A549 (cell line): ENCODE measurements around the gene DISC1. TPM values are rescaled to one million over a fixed set of nuclear protein-coding genes. Genes with fewer than 3 reads are reported as not detected.

Experiments used
- ATAC-seq, 2 experiments: fragments of 200-7000 bp in 1 of 2; fragments of >200 bp in 1 of 2; cut with Nextera tagmentation in 1 of 2; cut with Tn5 transposase in 1 of 2; 3 replicates each; pipeline versions ENCODE4 v1.8.0 to v1.9.1; 2018 to 2020; ENCODE audit warnings: mild to moderate bottlenecking in 1 of 2, moderate library complexity in 1 of 2
- CTCF ChIA-PET: fragments of 300-600 bp; sonication (Branson Sonifier 250); formaldehyde crosslinking; extraction: SDS; loops from one replicate; lab custom pipeline; 2021; ENCODE audit warnings: antibody characterized with exemption, inconsistent platforms; lab: Yijun Ruan, JAX
- POLR2A ChIA-PET: fragments of 350-600 bp; formaldehyde crosslinking; extraction: SDS; loops from one replicate; lab custom pipeline; 2021; ENCODE audit warnings: antibody characterized with exemption, inconsistent platforms; lab: Yijun Ruan, JAX
- DNase-seq, 2 experiments: peaks; one replicate each; pipeline versions ENCODE4 v3.0.0 to v3.0.0-alpha.2; 2011 to 2016; ENCODE audit warnings: low read depth in 1 of 2, low spot score in 1 of 2
- FAIRE-seq: peaks from 2 replicates; lab custom pipeline; 2011; peaks lifted over from hg19 to GRCh38; lab: Jason Lieb, UNC
- H3K27ac ChIP-seq, 2 experiments: fragments of >200 bp; sonication (Bioruptor Twin); formaldehyde crosslinking; 3 replicates each; pipeline ENCODE4 v1.5.1; 2016 to 2017
- H3K4me1 ChIP-seq: fragments of >200 bp; sonication (Bioruptor Twin); formaldehyde crosslinking; 3 replicates; pipeline ENCODE4 v1.6.1; 2016
- H3K4me2 ChIP-seq: fragments of >200 bp; sonication (Bioruptor Twin); formaldehyde crosslinking; 3 replicates; pipeline ENCODE4 v1.6.1; 2016
- H3K4me3 ChIP-seq: fragments of >200 bp; sonication (Bioruptor Twin); formaldehyde crosslinking; 3 replicates; pipeline ENCODE4 v1.5.1; 2016
- H3K9me3 ChIP-seq: fragments of >200 bp; sonication (Bioruptor Twin); formaldehyde crosslinking; 3 replicates; pipeline ENCODE4 v1.6.1; 2016
- BCL3 ChIP-seq: fragments of >200 bp; sonication (Bioruptor Twin); formaldehyde crosslinking; IDR thresholded peaks from 3 replicates; pipeline ENCODE4 v1.6.1; 2016
- BHLHE40 ChIP-seq: IDR thresholded peaks from 2 replicates; pipeline ENCODE4 v1.6.1; 2012; ENCODE audit warnings: low read depth, low read length, inconsistent platforms
- CEBPB ChIP-seq, 2 experiments: fragments of >200 bp in 1 of 2; sonication (Bioruptor Twin) in 1 of 2; formaldehyde crosslinking in 1 of 2; IDR thresholded peaks; 2 replicates each; pipeline ENCODE4 v1.6.1; 2012 to 2016
- CHD2 ChIP-seq: fragments of 150-350 bp; IDR thresholded peaks from 2 replicates; pipeline ENCODE4 v1.6.1; 2014; ENCODE audit warnings: low read length; ENCODE audit not compliant: partially characterized antibody
- EHF ChIP-seq: fragments of 250-450 bp; sonication (Bioruptor Pico); IDR thresholded peaks from 2 replicates; pipeline ENCODE4 v1.5.0; 2020; ENCODE audit warnings: mild to moderate bottlenecking
- EP300 ChIP-seq, 2 experiments: fragments of >200 bp; sonication (Bioruptor Twin); formaldehyde crosslinking; IDR thresholded peaks; 2 replicates in 1 of 2; 3 replicates in 1 of 2; pipeline ENCODE4 v1.6.1; 2016 to 2017
- ESRRA ChIP-seq: fragments of 150-350 bp; IDR thresholded peaks from 2 replicates; pipeline ENCODE4 v1.6.1; 2014; ENCODE audit warnings: mild to moderate bottlenecking, low read length, borderline replicate concordance
- FOSB ChIP-seq: fragments of 250-450 bp; sonication (Bioruptor Pico); IDR thresholded peaks from 2 replicates; pipeline ENCODE4 v1.5.0; 2020; ENCODE audit warnings: mild to moderate bottlenecking, moderate library complexity
- HDAC2 ChIP-seq: fragments of 200-600 bp; sonication (generic); IDR thresholded peaks from 2 replicates; pipeline ENCODE4 v1.6.1; 2016
- HEYL ChIP-seq: fragments of 250-450 bp; sonication (Bioruptor Pico); IDR thresholded peaks from 2 replicates; pipeline ENCODE4 v1.8.0; 2021; ENCODE audit warnings: mild to moderate bottlenecking, moderate library complexity
- HMGXB4 ChIP-seq: fragments of 250-450 bp; sonication (Bioruptor Pico); IDR thresholded peaks from 2 replicates; pipeline ENCODE4 v1.5.0; 2021; ENCODE audit warnings: mild to moderate bottlenecking, moderate library complexity, borderline replicate concordance
- HOXB13 ChIP-seq: fragments of 250-450 bp; sonication (Bioruptor Pico); IDR thresholded peaks from 2 replicates; pipeline ENCODE4 v1.5.0; 2020; ENCODE audit warnings: low read depth, mild to moderate bottlenecking, moderate library complexity
- HOXB5 ChIP-seq: fragments of 250-450 bp; sonication (Bioruptor Pico); IDR thresholded peaks from 2 replicates; pipeline ENCODE4 v1.5.0; 2020; ENCODE audit warnings: mild to moderate bottlenecking, moderate library complexity
- KDM1A ChIP-seq: fragments of 200-600 bp; sonication (generic); IDR thresholded peaks from 2 replicates; pipeline ENCODE4 v1.6.1; 2016; ENCODE audit warnings: low read depth, mild to moderate bottlenecking
- MAFK ChIP-seq: fragments of 450-650 bp; IDR thresholded peaks from 2 replicates; pipeline ENCODE4 v1.6.1; 2014; ENCODE audit not compliant: partially characterized antibody
- MAX ChIP-seq: IDR thresholded peaks from 2 replicates; pipeline ENCODE4 v1.6.1; 2012
- NPAS2 ChIP-seq: fragments of 250-450 bp; sonication (Bioruptor Pico); IDR thresholded peaks from 2 replicates; pipeline ENCODE4 v1.8.0; 2022; ENCODE audit warnings: mild to moderate bottlenecking, moderate library complexity, borderline replicate concordance
- NR3C1 ChIP-seq: fragments of >200 bp; sonication (Bioruptor Twin); formaldehyde crosslinking; IDR thresholded peaks from 3 replicates; pipeline ENCODE4 v1.6.1; 2017
- POLR2A ChIP-seq: IDR thresholded peaks from 2 replicates; pipeline ENCODE4 v1.6.1; 2012; ENCODE audit warnings: mild to moderate bottlenecking, low read length
- POLR2AphosphoS2 ChIP-seq: conservative IDR thresholded peaks from 2 replicates; pipeline ENCODE4 v1.6.1; 2012; ENCODE audit warnings: low read length, improper control_type of control experiment, inconsistent platforms
- RAD21 ChIP-seq, 2 experiments: fragments of >200 bp in 1 of 2; sonication (Bioruptor Twin) in 1 of 2; formaldehyde crosslinking in 1 of 2; IDR thresholded peaks in 1 of 2; conservative IDR thresholded peaks in 1 of 2; 2 replicates in 1 of 2; 3 replicates in 1 of 2; pipeline ENCODE4 v1.6.1; 2012 to 2018; ENCODE audit warnings: inconsistent platforms in 1 of 2
- RCOR1 ChIP-seq: fragments of 150-350 bp; IDR thresholded peaks from 2 replicates; pipeline ENCODE4 v1.6.1; 2014; ENCODE audit warnings: antibody characterized with exemption, low read length, low read depth
- REST ChIP-seq: fragments of 200-600 bp; sonication (generic); IDR thresholded peaks from 2 replicates; pipeline ENCODE4 v1.6.1; 2016; ENCODE audit warnings: antibody characterized with exemption, mild to moderate bottlenecking, moderate library complexity
- RFX5 ChIP-seq: fragments of 450-650 bp; IDR thresholded peaks from 2 replicates; pipeline ENCODE4 v1.7.1; 2014; ENCODE audit warnings: antibody characterized with exemption, mild to moderate bottlenecking, moderate library complexity
- SMC3 ChIP-seq: fragments of >200 bp; sonication (Bioruptor Twin); formaldehyde crosslinking; IDR thresholded peaks from 3 replicates; pipeline ENCODE4 v1.6.1; 2018; ENCODE audit warnings: inconsistent platforms
- TFCP2L1 ChIP-seq: fragments of 250-450 bp; sonication (Bioruptor Pico); IDR thresholded peaks from 2 replicates; pipeline ENCODE4 v1.5.0; 2021; ENCODE audit warnings: mild to moderate bottlenecking
- TP53 ChIP-seq: fragments of 250-450 bp; sonication (Bioruptor Pico); IDR thresholded peaks from 2 replicates; pipeline ENCODE4 v1.5.0; 2021; ENCODE audit warnings: mild to moderate bottlenecking, moderate library complexity
- ZNF302 ChIP-seq: fragments of 250-450 bp; sonication (Bioruptor Pico); IDR thresholded peaks from 2 replicates; pipeline ENCODE4 v1.9.0; 2021; ENCODE audit warnings: inconsistent platforms, mild to moderate bottlenecking, moderate library complexity
- WGBS: methylation state at CpG from one replicate; pipeline ENCODE4 v1.1.6; 2017; ENCODE audit errors: missing lambda C conversion rate; 5-methylcytosine and 5-hydroxymethylcytosine counted together
- polyA plus RNA-seq, 4 experiments: library from polyadenylated mRNA; depleted of rRNA in 3 of 4; stranded (reverse); fragments of >200 nt; fragmentation: RNase III in 1 of 4; extraction: RNeasy Plus Mini Kit Qiagen cat#74134 plus additional on column Dnase treatment in 1 of 4; gene quantifications; 2 replicates in 3 of 4; 3 replicates in 1 of 4; pipeline ENCODE4 v1.2.3, GENCODE V29; 2011 to 2017

DISC1 gene
- polyA plus RNA-seq, 2 of the 4 experiments (the other 2 are of a cell fraction): 0.39 to 0.74 TPM

GRCh38 chr1:231817801-231818200, 191.2 kb downstream of the DISC1 start:
- FAIRE-seq (no peak), DNase-seq (no peak), ATAC-seq (no peak)
- TF ChIP-seq HEYL (no peak), CHD2 (no peak), TFCP2L1 (no peak), RFX5 (no peak), POLR2AphosphoS2 (no peak), BCL3 (no peak), EP300 (IDR thresholded peaks at IDR 0.05) (no peak), REST (no peak), MAFK (no peak), NR3C1 (no peak), CEBPB (IDR thresholded peaks at IDR 0.05) (no peak), BHLHE40 (no peak), HOXB13 (CRISPR knock-in tag) (no peak), HMGXB4 (CRISPR knock-in tag) (no peak), NPAS2 (CRISPR knock-in tag) (no peak), ZNF302 (no peak), MAX (no peak), RAD21 (conservative IDR thresholded peaks at IDR 0.05 in 1 of 2, IDR thresholded peaks at IDR 0.05 in 1 of 2) (no peak), RCOR1 (no peak), POLR2A (no peak)
- no peaks in the 10 kb centered on the region for H3K4me1 ChIP-seq
- H3K4me2 ChIP-seq: no peak overlapping the region
- no peak overlapping the region for H3K4me3 ChIP-seq
- H3K27ac ChIP-seq: no peak overlapping the region
- CTCF ChIA-PET: interaction anchor here (0.7 to 2.0 kb wide), 2 partner anchors 49 to 61 kb away, joined by 3 to 5 read pairs; no protein-coding TSS in a partner anchor
- POLR2A ChIA-PET: no interaction called here
- no peaks in the 10 kb centered on the region for H3K9me3 ChIP-seq
- whole genome bisulfite sequencing: 87% methylated on average over 2 of the region's 2 CpGs

GRCh38 chr1:231818337-231818736, 191.7 kb downstream of the DISC1 start:
- Histone ChIP-seq H3K9me3 (no peaks in the 10 kb centered on the region), H3K27ac (no peak overlapping the region), H3K4me2 (no peak overlapping the region), H3K4me3 (no peak overlapping the region), H3K4me1 (no peaks in the 10 kb centered on the region)
- CTCF ChIA-PET: interaction anchor here (0.7 to 2.0 kb wide), 3 partner anchors 10 to 61 kb away, joined by 3 to 5 read pairs (median 5); no protein-coding TSS in a partner anchor
- TF ChIP-seq HMGXB4 (CRISPR knock-in tag): no peak
- TF ChIP-seq HDAC2: no peak
- no peak for TF ChIP-seq EHF (CRISPR knock-in tag)
- no peak for TF ChIP-seq NR3C1
- TF ChIP-seq FOSB (CRISPR knock-in tag): no peak
- TF ChIP-seq ESRRA: no peak
- no peak for TF ChIP-seq HOXB13 (CRISPR knock-in tag)
- TF ChIP-seq TFCP2L1: no peak
- no peak for TF ChIP-seq ZNF302
- no peak for TF ChIP-seq HOXB5 (CRISPR knock-in tag)
- no peak for TF ChIP-seq SMC3
- no peak for TF ChIP-seq KDM1A
- TF ChIP-seq TP53 (CRISPR knock-in tag): no peak
- 76% methylated on average over 6 of the region's 6 CpGs for WGBS
- POLR2A ChIA-PET: no interaction called here
- no peak for ATAC-seq
- no peak for FAIRE-seq
- DNase-seq: no peak
